GM19438 (cell line): Measurements from ENCODE around the gene GCK.

ENCODE experiments used
- ATAC-seq: cut with Tn5 transposase; IDR thresholded peaks from one replicate; pipeline ENCODE4 v1.9.1; 2021; ENCODE audit warnings: low read depth; ENCODE audit not compliant: unreplicated experiment

GCK gene

GRCh38 chr7:44124822-44125202 lies 64.4 kb downstream of the GCK start:
- no peak for ATAC-seq

GRCh38 chr7:44123190-44124003 lies 65.8 kb downstream of the GCK start, which contains the start of gene POLD2:
Gene POLD2 (minus strand): TSS chr7:44123548. CDS start chr7:44122053, 1,495 bp downstream.
- peak; percentile 97 for ATAC-seq

GRCh38 chr7:44122529-44122928 lies 66.7 kb downstream of the GCK start:
- ATAC-seq, result no peak

GRCh38 chr7:44121761-44122420 lies 67.3 kb downstream of the GCK start:
- ATAC-seq, result no peak

- no peak for ATAC-seq
Measured at GRCh38 chr7:44120395-44120794, 68.8 kb downstream of the GCK start.

- no peak for ATAC-seq
Measured at GRCh38 chr7:44119829-44120380, 69.3 kb downstream of the GCK start.

GRCh38 chr7:44117801-44118429 lies 71.3 kb downstream of the GCK start:
- no peak for ATAC-seq

GRCh38 chr7:44116789-44117666 lies 72.2 kb downstream of the GCK start:
- ATAC-seq, result no peak

GRCh38 chr7:44116087-44116788 lies 73.0 kb downstream of the GCK start:
- ATAC-seq, result no peak

GRCh38 chr7:44114586-44115310 lies 74.5 kb downstream of the GCK start:
- no peak for ATAC-seq

- ATAC-seq, result no peak
Measured at GRCh38 chr7:44113764-44114354, 75.4 kb downstream of the GCK start.

- no peak for ATAC-seq
Measured at GRCh38 chr7:44112997-44113763, 76.1 kb downstream of the GCK start.

GRCh38 chr7:44112231-44112996 lies 76.8 kb downstream of the GCK start:
- ATAC-seq, result no peak

- ATAC-seq, result no peak
Measured at GRCh38 chr7:44111761-44112160, 77.5 kb downstream of the GCK start.

- ATAC-seq, result no peak
Measured at GRCh38 chr7:44110719-44111635, 78.3 kb downstream of the GCK start.

- ATAC-seq, result no peak
Measured at GRCh38 chr7:44109991-44110390, 79.2 kb downstream of the GCK start.
